GM21619 (cell line): ENCODE results near the gene TANC1.

Source experiments
- ATAC-seq: cut with Tn5 transposase; IDR thresholded peaks from one replicate; pipeline ENCODE4 v1.9.1; 2021; ENCODE audit not compliant: unreplicated experiment

TANC1 gene

GRCh38 chr2:158993721-158994587 is 25.5 kb downstream of the TANC1 start:
- no peak for ATAC-seq

DNA sequence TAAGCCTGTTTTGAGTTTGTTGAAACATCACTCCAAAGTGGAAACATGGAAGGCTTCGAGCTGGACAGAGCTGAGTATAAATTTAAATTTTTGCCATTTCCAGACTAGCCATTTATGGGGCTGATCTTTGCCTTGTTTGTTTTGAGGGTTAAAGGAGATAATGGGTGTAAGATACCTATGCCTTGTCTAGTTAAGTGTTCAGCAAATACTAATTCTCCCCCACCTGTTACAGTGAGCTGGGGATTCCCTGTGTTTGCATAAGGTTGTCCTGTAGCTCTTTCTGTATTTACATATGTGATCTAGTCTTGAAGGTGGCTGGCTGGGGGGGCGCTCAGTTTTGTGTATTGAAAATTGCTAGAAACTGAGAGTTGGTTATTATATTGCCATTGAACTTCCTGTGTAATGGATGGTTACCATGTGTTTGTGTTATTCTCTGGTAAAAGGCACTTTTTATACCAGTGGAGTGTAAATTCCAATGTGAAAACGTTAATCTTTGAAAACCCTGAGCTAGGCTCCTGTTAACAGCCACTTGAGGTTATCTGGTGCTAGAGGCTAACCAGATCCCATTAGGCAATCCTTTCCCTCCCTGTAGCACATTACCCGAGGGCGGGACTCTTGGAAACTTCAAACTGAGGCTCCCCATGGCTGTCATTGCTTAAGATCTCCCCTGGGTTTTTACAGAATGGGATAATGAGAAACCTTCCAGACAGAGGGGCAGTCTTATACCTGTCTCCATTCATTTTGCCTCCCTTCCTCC is 26.7 kb downstream of the TANC1 start:
- no peak for ATAC-seq

DNA sequence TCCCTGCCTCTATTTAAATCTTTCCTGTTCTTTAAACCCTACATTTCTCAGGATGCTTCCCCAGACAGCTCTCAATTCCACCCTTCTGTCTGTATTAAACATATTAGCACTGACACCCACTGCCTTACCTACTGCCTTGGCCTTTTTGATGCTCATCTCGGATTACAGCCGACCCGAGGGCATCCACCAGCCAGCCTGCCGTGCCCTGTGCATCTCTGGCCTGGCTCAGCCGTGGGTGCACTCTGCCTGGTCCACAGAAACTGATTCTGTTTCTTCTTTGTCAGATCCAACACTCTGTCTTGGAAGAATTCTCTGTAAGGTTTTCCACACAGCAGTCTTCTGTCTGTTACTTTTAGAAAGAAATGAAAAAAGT is 27.2 kb downstream of the TANC1 start:
- ATAC-seq: no peak

DNA sequence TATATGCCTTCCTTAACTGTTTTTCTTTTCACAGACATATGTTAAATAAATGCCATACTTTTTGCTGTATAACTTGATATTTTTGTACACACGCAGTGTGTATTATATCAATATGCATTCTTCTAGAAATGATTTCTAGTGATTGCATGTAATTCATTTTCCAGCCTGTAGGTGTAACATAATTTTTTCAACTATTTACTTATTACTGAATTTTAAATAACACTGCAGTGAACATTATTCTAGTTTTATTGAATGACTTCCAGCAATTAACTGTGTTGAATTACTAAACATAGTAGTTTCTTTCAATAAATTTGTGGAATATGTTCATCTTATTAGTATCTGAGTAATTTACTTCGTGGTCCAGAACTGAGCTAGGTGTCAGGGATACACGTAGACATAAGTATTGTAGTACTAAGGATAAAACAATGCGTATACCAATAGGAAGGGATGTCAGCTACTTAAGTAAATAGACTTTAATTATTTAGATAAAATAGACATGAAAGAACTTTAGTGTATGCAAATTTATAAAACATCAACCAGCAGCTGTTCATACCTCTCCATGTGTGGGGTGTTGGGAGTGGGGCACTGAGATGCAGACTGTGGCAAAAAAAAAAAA is 28.0 kb downstream of the TANC1 start:
- no peak for ATAC-seq

DNA sequence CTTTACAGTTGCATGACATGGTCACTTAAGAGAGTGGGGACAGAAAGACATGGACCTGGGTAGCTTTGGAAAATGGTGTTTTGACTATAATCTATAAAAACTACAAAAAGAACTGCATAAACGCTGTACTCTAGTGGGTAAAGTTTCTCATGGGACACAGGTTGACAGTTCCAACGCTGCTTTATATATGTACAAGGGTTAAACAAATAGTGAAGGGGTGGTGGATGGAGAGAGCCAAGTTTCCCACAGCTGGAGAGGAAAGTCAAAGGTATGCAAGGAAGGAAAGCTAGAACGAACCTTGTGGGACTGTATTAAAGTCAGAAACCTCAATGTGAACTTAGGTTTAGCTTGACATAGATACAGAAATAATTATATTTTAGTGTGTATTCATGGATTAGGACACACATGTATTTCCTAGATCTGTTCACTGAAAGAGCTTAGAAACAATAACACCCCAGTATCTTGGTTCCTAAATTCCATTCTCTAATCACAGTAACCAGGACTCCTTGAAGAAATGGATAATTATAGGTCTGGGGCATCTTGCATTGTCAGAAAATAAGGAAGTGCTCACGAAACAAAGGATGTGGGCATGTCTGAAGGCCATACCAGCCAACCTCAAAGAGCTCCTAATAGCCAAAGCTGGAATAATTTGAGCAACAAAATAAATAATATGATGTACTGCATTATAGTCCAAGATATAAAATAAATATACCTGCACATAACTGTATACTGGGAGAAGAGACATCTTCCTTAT is 28.8 kb downstream of the TANC1 start:
- no peak for ATAC-seq

DNA sequence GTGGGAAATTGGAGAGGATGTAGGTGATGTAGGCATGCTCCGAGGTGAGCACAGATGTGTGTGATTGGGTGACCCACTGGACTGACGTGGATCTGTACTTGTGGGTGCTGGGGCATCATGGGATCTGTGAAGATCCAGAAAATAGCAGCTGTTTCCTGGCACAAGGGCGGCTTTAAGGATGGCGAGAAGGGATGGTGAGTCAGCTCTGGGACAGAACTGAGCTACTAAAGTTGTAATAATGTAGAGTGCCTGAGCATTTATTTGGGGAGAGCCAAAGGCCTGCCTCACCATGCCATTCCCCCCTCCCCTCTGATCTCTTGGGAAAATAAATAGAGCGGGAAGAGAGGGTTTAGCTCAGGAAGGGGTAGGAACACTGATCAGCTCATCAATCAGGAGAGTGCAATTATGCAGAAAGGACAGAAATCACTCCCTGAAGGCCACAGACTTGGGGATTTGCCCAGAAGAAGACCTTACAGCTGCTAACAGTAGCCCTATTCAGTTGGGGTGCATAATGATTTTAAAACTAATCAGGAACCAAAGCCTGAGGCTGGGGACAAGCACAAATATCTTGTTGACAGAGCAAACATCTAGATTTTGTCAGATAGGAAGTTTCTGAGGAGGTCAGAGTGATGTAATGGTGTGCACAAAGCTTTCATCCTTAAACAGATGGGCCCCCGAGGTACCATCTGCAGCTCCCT is 30.3 kb downstream of the TANC1 start:
- ATAC-seq: no peak

GRCh38 chr2:158999458-158999857 is 31.0 kb downstream of the TANC1 start:
- ATAC-seq: no peak

DNA sequence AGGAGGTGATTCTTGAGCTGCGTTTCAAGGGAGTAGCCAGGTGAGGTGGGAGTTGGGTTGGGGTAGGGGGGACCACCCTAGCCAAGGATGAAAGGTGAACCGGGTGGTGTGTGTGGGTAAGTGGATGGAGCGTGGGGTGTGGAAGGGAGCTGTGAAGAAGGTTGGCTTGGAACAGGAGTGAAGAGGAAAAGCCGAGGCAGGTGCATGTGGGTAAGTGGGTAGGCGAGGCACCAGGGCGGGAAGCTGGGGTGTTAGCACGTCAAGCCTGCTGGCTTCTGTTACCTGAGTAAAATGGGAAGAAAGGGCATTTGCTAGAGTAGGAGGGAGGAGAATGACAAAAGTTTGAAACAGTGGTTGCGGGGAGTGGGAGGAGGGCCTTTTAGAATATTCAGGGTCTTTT is 31.6 kb downstream of the TANC1 start:
- ATAC-seq: no peak

DNA sequence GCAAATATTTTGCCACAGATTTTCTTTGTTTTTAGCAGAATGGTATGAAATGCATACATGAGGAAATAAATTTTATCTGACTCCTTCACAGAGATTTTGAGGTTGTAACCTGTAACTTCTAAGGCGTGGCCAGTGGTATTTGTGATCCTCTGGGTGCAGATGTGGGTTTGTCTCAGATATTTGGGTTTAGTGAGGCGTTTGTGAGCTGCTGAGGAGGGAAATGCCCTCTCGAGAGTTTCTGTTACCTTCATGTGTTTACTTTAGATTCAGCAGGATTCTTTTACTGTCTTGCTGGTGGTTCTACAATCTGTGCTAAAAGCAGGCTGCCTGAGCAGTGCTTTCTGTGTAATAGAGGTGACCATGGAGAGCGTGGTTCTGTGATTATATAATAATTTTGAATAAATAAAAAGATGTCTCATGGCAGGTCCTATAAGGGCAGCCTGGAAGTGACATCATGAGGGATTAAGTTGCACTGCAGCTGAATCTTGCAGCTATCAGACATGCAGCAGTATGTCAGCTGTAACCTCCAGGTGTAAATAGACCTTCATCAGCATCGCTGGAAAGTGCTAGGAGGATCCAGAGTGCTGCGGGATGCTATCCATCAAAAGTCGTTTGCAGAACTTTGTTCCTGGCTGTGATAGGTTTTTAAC is 34.1 kb downstream of the TANC1 start:
- no peak for ATAC-seq

DNA sequence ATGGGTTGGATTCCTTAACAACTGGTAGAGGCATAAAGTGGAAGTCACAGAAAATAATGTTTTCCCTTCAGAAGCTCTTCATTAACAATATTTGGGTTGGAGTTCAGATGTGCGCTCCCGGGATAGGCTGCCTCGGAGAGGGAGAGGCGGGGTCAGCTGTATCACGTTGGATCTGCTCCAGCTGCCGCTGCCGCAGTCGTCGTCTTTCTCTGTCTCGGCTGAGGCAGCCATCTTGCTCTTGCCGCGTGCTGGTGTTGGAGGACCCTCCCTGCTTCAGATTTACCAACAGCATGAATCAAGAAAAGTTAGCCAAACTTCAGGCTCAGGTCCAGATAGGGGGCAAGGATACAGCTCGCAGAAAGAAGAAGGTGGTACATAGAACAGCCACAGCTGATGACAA is 35.1 kb downstream of the TANC1 start:
- no peak for ATAC-seq

DNA sequence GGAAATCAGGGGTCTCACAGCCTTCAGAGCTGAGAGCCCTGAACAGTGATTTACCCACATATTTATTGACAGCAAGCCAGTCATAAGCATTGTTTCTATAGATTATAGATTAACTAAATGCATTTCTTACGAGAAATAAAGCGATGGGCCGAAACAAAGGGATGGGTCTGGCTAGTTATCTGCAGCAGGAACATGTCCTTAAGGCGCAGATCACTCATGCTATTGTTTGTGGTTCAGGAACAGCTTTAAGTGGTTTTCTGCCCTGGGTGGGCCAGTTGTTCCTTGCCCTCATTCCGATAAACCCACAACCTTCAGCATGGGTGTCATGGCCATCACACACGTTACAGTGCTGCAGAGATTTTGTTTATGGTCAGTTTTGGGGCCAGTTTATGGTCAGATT is 36.4 kb downstream of the TANC1 start:
- ATAC-seq: no peak

- ATAC-seq: no peak
These were observed 41.5 kb downstream of the TANC1 start for GRCh38 chr2:159009940-159010339.

DNA sequence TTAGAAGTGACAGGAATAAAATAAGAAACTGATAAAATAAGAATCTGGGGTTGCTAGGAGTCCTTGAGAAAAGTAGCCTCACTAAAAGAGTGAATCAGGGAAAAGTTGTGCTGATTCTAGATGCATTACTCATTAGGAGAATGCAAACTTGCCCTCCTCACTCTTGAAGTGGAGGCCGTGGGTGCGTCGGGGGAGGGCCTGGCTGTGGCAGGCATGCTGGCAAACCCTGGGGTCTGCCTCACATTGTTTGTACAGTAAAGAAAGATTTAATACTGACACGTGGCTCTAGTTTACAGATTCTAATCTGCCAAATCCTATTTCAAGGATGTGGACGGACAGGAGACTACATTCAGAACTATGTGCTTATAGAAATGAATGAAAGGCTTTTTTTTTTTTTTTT is 41.9 kb downstream of the TANC1 start:
- no peak for ATAC-seq

GRCh38 chr2:159010963-159011362 is 42.5 kb downstream of the TANC1 start:
- ATAC-seq: no peak

GRCh38 chr2:159012142-159012541 is 43.7 kb downstream of the TANC1 start:
- no peak for ATAC-seq

DNA sequence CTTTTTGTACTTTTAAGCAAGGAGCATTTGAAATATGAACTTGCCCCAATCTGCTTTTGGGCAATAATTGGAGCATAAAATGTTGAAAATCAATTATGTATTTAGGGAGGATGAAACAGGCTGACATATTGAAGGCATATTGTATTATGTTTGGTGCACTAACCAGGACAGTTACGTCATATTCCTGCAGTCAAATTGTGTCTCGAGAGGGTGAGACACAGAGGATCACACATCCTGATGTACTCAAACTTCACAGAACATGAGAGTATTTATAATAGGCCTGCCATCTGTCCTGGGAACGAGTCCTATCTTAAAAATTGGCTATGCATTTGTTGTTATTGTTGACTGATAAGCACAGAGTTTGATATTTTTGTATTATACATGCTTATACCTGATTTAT is 44.7 kb downstream of the TANC1 start:
- ATAC-seq: no peak

DNA sequence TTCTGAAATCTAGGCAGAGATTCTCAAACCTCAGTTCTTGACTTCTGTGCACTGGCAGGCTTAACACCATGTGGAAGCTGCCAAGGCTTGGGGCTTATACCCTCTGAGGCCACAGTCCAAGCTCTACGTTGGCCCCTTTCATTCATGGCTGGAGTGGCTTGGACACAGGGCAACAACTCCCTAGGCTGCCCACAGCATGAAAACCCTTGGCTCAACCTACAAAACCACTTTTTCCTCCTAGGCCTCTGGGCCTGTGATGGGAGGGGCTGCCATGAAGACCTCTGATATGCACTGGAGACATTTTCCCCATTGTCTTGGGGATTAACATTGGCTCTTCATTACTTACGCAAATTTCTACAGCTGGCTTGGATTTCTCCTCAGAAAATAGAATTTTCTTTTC is 46.7 kb downstream of the TANC1 start:
- no peak for ATAC-seq

GRCh38 chr2:159015823-159016222 is 47.4 kb downstream of the TANC1 start:
- no peak for ATAC-seq

- ATAC-seq: no peak
These were observed 49.4 kb downstream of the TANC1 start for GRCh38 chr2:159017837-159018236.

GRCh38 chr2:159019021-159019420 is 50.6 kb downstream of the TANC1 start:
- no peak for ATAC-seq
